GM21381 (cell line): Measurements from ENCODE around the gene COQ5.
"Not testable (repeated sequence)": the region's sequence is repeated elsewhere in the genome, so short reads cannot be mapped to it uniquely, and the experiment has no call there.

Source experiments
- ATAC-seq: cut with Tn5 transposase; IDR thresholded peaks from one replicate; pipeline ENCODE4 v1.9.1; 2021; ENCODE audit warnings: mild to moderate bottlenecking, moderate library complexity; ENCODE audit not compliant: unreplicated experiment

COQ5 gene

DNA sequence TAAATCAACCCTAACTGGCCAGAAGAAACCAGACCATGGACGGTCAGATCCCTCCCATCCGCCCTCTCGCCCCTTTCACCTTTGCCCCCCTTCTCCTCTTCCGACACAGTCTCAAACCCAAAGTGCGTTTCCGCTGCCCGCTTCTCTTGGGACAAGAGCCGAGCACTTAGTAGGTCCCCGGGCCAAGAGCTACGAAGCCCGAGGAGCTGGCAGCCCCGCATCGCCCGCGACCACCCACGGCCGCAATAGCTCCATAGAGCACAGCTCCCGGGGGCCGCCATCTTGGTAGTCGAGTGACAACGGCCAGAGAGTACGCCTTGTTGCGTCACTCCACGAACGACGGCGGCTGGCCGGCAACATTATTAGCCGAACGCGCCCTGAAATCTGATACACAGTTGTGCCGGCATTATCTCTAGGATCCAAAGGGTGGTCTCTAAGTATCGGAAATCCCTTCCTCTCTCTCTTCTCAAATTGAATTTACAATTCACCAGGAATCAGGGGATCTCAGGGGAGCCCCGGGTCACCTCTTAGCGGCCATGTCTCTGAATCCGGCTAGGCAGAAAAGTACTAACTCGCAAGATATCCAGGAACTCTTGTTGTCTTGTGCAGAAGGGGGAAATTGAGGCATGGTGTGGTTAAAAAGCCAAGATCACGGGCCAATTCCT is at the start of gene COQ5:
Gene COQ5 (minus strand): TSS at position 298 of the 665 bp plus-strand sequence. CDS start 17 bp downstream, at position 281.
- ATAC-seq = peak; percentile 69

DNA sequence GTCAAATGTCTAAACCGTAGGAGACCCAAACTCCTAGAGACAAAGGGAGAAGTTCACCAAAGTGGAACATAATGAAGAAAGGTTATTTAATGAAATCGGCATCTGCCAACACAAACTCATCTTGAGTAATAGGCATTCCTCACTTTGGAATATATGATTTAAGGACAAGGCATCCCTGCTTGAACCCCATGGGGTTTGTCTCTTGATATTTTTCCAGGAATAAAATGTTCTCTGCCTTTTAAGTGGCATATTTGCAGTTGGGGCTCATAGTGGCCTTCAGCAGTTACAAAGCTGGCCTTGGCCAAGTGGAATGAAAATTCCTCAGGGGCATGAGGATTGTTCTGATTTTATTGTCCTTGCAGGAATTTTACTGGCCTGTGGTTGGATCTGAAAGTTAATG is 45.1 kb upstream of the COQ5 start:
- no peak for ATAC-seq

GRCh38 chr12:120573560-120573959 is 44.6 kb upstream of the COQ5 start:
- ATAC-seq = no peak

DNA sequence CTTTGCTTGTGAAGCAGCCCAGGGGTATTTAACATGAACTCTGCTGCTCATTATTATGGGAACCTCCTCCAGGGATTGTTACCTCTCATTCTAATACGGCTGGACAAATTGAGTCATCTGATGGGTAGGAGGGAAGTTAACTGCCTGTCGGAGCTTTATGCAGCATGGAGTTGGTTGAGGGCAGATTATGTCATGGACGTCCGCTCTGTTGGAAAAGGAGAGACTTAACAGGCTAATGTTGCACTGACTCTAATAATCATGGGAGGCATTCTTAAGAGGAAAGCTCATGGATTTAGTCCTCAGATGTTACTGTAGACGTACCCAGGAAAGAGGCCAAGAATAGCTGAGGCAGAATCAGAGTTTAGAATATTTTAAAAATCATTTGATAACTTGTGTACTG is 42.3 kb upstream of the COQ5 start:
- no peak for ATAC-seq

DNA sequence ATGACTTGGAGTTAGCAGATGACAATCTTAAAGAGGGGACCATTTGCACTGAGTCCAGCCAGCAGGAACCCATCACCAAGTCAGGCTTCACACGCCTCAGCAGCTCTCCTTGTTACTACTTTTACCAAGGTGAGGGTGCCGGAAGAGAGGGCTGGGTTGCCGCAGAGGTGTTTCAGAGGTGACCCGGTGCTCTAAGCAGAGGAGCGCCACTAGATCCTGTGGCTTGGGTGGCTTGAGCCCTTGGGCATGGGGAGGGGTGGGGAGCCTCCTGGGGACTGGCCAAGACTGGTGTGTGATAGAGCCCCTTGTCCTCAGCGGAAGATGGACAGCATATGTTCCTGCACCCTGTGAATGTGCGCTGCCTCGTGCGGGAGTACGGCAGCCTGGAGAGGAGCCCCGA is 34.5 kb upstream of the COQ5 start:
- no peak for ATAC-seq

- no peak for ATAC-seq
Measured at GRCh38 chr12:120562906-120563305, 33.9 kb upstream of the COQ5 start.

DNA sequence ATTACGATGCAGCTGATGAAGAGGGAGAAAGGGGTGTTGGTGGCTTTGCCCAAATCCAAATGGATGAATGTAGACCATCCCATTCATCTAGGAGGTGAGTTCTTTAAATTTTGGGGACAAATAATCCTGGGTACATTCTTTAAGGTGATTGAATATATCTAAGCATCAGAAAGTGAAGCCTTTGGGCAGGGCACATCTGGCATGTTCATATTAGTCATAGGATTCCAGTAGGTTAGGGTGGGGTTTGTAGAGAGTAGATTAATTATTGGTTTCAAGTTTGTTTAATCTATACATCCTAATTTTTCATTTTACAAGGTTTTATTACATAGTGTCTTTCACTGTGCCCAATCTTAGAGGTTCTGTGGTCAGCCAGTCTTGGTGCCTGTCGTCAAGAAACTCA is 28.6 kb upstream of the COQ5 start:
- no peak for ATAC-seq

GRCh38 chr12:120554678-120555077 is 25.7 kb upstream of the COQ5 start:
- no peak for ATAC-seq

DNA sequence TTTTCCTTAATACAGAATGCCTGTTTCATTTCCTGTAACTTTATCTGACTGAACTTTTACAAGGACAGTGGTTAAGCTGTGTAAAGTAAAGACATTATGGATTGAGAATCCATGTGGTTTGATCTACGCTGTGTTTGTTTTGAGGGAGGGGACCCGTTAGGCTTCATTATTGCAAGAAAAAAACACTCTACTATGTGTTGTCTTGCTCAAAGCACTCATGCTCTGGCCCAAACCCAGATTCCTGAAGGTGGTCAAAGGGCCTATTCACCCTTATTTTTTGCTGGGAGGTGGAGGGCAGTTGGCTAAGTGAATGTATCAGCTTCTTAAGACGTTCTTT is 17.1 kb upstream of the COQ5 start:
- ATAC-seq = no peak

DNA sequence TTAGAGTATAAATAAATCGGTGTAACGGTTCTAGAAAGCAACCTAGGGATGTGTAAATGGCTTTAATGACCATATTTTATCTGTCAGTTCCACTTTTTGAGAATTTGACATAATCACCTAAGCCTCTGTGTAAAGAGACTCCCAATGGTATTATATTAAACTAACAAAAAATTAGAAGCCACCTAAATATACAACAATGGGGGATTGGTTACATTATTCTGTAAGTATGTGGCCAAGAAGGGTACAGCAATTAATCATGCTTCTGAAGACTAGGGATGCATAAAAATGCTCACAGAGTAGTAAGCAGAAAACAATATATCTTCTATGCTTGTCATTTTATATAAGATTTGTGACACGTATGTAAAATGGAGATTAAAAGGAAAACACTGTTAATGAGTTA is 15.7 kb upstream of the COQ5 start:
- no peak for ATAC-seq

GRCh38 chr12:120542166-120542565 is 13.2 kb upstream of the COQ5 start:
- ATAC-seq = no peak

GRCh38 chr12:120540445-120540844 is 11.5 kb upstream of the COQ5 start:
- no peak for ATAC-seq

DNA sequence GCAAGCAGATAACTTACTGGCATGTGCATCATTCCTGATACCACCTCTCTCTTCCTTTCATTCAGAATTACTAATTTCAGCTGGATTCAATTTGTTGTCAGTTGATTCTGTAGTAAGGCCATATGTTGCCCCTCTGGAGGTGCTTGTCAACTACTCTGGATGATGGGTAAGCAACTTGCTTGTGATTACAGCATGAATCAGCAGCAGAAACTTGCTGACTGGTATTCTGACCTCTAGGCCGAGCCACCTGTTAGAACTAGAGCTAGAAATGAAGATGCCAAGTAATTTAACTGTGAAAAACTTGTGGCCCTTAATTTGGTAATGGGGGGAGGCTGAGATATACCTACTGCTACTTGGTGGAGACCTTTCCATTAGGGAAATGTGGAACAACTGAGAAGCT is 10.3 kb upstream of the COQ5 start:
- no peak for ATAC-seq

- no peak for ATAC-seq
Measured at GRCh38 chr12:120538281-120539156, 9.6 kb upstream of the COQ5 start.

DNA sequence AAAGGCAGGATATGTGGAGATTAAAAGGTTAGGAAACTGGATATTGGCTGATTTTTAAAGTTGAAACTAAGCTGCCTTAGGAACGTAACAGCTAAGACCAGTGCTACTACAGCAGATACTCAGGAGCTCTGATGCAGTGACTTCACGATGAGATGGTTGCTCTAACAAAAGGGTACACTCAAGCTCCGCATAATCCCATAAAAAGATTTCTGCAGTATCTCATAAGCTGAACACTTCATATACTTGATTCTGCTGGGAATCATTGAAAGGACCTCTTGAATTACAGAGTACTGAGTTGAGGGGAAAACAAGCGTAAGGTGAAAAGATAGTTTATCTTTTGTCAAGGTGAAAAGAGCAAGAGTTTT is 8.9 kb upstream of the COQ5 start:
- ATAC-seq = no peak

DNA sequence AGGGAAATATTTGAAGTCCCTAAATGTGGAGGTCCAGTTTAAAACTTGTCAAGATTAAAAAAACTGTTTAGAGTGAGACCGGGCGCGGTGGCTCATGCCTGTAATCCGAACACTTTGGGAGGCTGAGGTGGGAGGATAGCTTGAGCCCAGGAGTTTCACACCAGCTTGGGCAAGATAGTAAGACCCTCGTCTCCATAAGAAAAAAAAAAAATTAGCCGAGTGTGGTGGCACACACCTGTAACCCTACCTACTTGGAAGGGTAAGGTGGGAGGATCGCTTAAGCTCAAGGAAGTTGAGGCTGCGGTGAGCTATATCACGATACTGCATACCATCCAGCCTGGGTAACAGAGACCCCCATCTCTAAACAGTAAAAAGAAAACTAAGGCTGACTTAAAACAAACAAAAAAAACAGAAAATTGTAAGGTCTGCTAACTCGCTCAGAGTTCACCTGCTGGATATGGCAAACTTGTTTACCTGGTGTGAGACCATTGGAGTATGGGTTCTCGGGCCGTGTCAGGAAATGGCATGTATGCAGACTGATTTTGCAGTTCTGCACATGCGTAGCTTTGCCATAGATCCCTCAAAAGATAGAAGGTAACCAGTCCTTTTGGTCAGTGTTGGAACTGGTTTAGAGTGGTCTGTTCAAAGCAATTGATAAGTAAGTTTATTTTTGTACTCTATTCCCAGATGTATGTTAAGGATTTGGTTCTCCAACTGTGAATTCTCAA is 7.3 kb upstream of the COQ5 start:
- ATAC-seq = no peak

GRCh38 chr12:120534703-120535655 is 6.0 kb upstream of the COQ5 start:
- ATAC-seq = peak; percentile 39

- peak; percentile 66 for ATAC-seq
Measured at GRCh38 chr12:120534203-120534702, 5.3 kb upstream of the COQ5 start, which contains the start of gene RNF10. Gene RNF10 (plus strand): TSS chr12:120534356. CDS start chr12:120534812, 456 bp downstream.

DNA sequence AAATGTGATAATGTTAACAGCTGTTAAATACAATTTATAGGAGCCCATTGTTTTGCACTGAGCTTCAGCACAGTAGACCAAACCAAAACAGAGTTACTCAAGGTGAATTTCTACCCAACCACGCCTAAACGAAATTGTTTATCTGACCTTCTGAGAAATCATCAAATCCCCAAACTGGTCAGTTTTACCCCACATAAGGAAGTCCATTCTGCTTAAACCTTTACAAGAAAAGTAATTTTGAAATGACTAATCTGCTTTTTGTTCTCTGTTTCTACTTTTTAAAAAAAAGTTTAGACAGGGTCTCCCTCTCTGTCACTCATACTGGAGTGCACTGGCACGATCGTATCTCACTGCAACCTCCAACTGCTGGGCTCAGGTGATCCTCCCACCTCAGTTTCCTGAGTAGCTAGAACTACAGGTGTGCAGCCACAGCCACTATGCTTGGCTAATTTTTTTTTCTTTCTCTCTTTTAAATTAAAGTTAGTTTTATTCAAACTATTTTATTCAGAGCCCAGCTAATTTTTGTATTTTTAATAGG is 3.8 kb upstream of the COQ5 start:
- ATAC-seq = no peak

DNA sequence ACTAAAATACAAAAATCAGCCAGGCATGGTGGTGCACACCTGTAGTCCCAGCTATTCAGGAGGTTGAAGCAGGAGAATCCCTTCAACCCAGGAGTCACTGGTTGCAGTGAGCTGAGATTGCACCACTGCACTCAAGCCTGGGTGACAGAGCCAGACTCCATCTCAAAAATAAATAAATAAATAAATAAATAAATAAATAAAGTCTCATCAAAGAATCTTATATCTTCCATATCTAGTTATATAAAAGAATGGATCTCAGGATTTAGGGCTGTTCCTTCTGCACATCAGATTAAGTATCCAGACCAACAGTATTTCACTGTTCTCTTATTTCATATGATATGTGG is 1.4 kb upstream of the COQ5 start:
- not testable (repeated sequence) for ATAC-seq
